Activated CD4-positive, alpha-beta T cell treated with anti-CD3 and anti-CD28 coated beads, Interleukin-2, amount 50 U/mL, for 1 hour (primary cell): Measurements from ENCODE around the gene AOAH.
"Not testable (repeated sequence)": the region's sequence is repeated elsewhere in the genome, so short reads cannot be mapped to it uniquely, and the experiment has no call there.

Experiments used
- DNase-seq: peaks from one replicate; pipeline ENCODE4 v3.0.0-alpha.2; 2020

AOAH gene

GRCh38 chr7:36654436-36654835 is 69.9 kb downstream of the AOAH start:
- DNase-seq: no peak

GRCh38 chr7:36653663-36654355 is 70.5 kb downstream of the AOAH start:
- DNase-seq: no peak

GRCh38 chr7:36653008-36653662 is 71.2 kb downstream of the AOAH start:
- DNase-seq: no peak

- DNase-seq: no peak
Measured at GRCh38 chr7:36652431-36652830, 71.9 kb downstream of the AOAH start.

GRCh38 chr7:36651404-36651803 is 72.9 kb downstream of the AOAH start:
- DNase-seq: no peak

- no peak for DNase-seq
Measured at GRCh38 chr7:36650766-36651312, 73.5 kb downstream of the AOAH start.

GRCh38 chr7:36650320-36650719 is 74.0 kb downstream of the AOAH start:
- DNase-seq: no peak

GRCh38 chr7:36649319-36649718 is 75.0 kb downstream of the AOAH start:
- DNase-seq: not testable (repeated sequence)

GRCh38 chr7:36648441-36648840 is 75.9 kb downstream of the AOAH start:
- no peak for DNase-seq

GRCh38 chr7:36644625-36645422 is 79.5 kb downstream of the AOAH start:
- DNase-seq: no peak

GRCh38 chr7:36642414-36642813 is 81.9 kb downstream of the AOAH start:
- no peak for DNase-seq

GRCh38 chr7:36642010-36642409 is 82.3 kb downstream of the AOAH start:
- DNase-seq: no peak

GRCh38 chr7:36640682-36641081 is 83.6 kb downstream of the AOAH start:
- no peak for DNase-seq

- DNase-seq: peak; percentile 20
Measured at GRCh38 chr7:36639826-36640225, 84.5 kb downstream of the AOAH start.

- DNase-seq: no peak
Measured at GRCh38 chr7:36638586-36639263, 85.6 kb downstream of the AOAH start.

- no peak for DNase-seq
Measured at GRCh38 chr7:36638140-36638539, 86.2 kb downstream of the AOAH start.

GRCh38 chr7:36637417-36637816 is 86.9 kb downstream of the AOAH start:
- no peak for DNase-seq

- no peak for DNase-seq
Measured at GRCh38 chr7:36636126-36636525, 88.2 kb downstream of the AOAH start.

GRCh38 chr7:36635091-36635490 is 89.2 kb downstream of the AOAH start:
- DNase-seq: no peak

GRCh38 chr7:36633377-36633776 is 90.9 kb downstream of the AOAH start:
- no peak for DNase-seq

- no peak for DNase-seq
Measured at GRCh38 chr7:36630112-36630650, 94.1 kb downstream of the AOAH start.

GRCh38 chr7:36629351-36629750 is 94.9 kb downstream of the AOAH start:
- no peak for DNase-seq

GRCh38 chr7:36627836-36628235 is 96.5 kb downstream of the AOAH start:
- DNase-seq: no peak
